MCF 10A (cell line): ENCODE data around the gene ADAM23. TPM values are rescaled to one million over a fixed set of nuclear protein-coding genes. Genes with fewer than 3 reads are reported as not detected.

Source experiments
- BruUV-seq: library from RNA; stranded (reverse); fragments of 400-500 nt; replicated peaks from 2 replicates; lab custom pipeline; 2021; lab: Mats Ljungman, UMichigan
- CTCF ChIA-PET: fragments of 300-600 bp; sonication (Branson Sonifier 250); formaldehyde crosslinking; extraction: SDS; loops from one replicate; lab custom pipeline; 2021; ENCODE audit warnings: antibody characterized with exemption, inconsistent platforms; lab: Yijun Ruan, JAX
- POLR2A ChIA-PET: fragments of 300-600, 350-650 bp; sonication (Branson Sonifier 250); formaldehyde crosslinking; extraction: SDS; loops from one replicate; lab custom pipeline; 2020; ENCODE audit warnings: antibody characterized with exemption, inconsistent platforms; lab: Yijun Ruan, JAX
- DNase-seq: peaks from one replicate; pipeline ENCODE4 v3.0.0-alpha.2; 2018; ENCODE audit not compliant: unreplicated experiment
- H3K27ac Mint-ChIP-seq: one replicate; pipeline ENCODE4 v1.8.0; 2022; ENCODE audit warnings: mild to moderate bottlenecking, low read depth, mixed read lengths; ENCODE audit not compliant: unreplicated experiment
- H3K27me3 Mint-ChIP-seq: one replicate; pipeline ENCODE4 v1.8.0; 2022; ENCODE audit warnings: mixed read lengths; ENCODE audit not compliant: insufficient read depth, unreplicated experiment
- H3K36me3 Mint-ChIP-seq: one replicate; pipeline ENCODE4 v1.8.0; 2022; ENCODE audit warnings: mild to moderate bottlenecking, moderate library complexity, mixed read lengths; ENCODE audit not compliant: insufficient read depth, unreplicated experiment
- H3K4me1 Mint-ChIP-seq: one replicate; pipeline ENCODE4 v1.8.0; 2022; ENCODE audit warnings: mixed read lengths; ENCODE audit not compliant: insufficient read depth, unreplicated experiment
- H3K4me3 Mint-ChIP-seq: one replicate; pipeline ENCODE4 v1.8.0; 2022; ENCODE audit warnings: mild to moderate bottlenecking, moderate library complexity, mixed read lengths; ENCODE audit not compliant: unreplicated experiment
- H3K9me3 Mint-ChIP-seq: one replicate; pipeline ENCODE4 v1.8.0; 2022; ENCODE audit warnings: mixed read lengths; ENCODE audit not compliant: unreplicated experiment
- CTCF ChIP-seq: fragments of 200-600 bp; IDR thresholded peaks from one replicate; pipeline ENCODE4 v1.8.0; 2022; ENCODE audit warnings: antibody characterized with exemption, mild to moderate bottlenecking; ENCODE audit not compliant: unreplicated experiment
- intact Hi-C: fragments of 100-400 bp; cut with micrococcal nuclease; formaldehyde crosslinking; loops from 2 replicates; pipeline ENCODE4 v1.14.1; 2022
- total RNA-seq: library from RNA; stranded (reverse); gene quantifications from 2 replicates; pipeline ENCODE4 v1.2.3, GENCODE V29; 2022

ADAM23 gene
- total RNA-seq, 1 experiment from 2014 or later: 0.12 TPM

- intact Hi-C loops: no loop called here
- TF ChIP-seq CTCF: no peak
These were observed 142.0 kb downstream of the ADAM23 start for GRCh38 chr2:206585335-206585734.

GRCh38 chr2:206586609-206587008, 143.3 kb downstream of the ADAM23 start:
- no peaks in the 10 kb centered on the region for H3K4me1 Mint-ChIP-seq
- H3K4me3 Mint-ChIP-seq: no peak overlapping the region
- no peak for DNase-seq
- H3K9me3 Mint-ChIP-seq: no peaks in the 10 kb centered on the region
- no peak for TF ChIP-seq CTCF
- no TSS peak for BruUV-seq
- peaks cover 11% of the 10 kb centered on the region for H3K36me3 Mint-ChIP-seq
- ChIA-PET POLR2A (no interaction called here), CTCF (interaction anchor here (0.5 to 1.6 kb wide), 3 partner anchors 12 to 120 kb away, joined by 3 to 4 read pairs (median 4); no protein-coding TSS in a partner anchor)
- intact Hi-C loops: no loop called here
- H3K27me3 Mint-ChIP-seq: no peaks in the 10 kb centered on the region
- H3K27ac Mint-ChIP-seq: no peak overlapping the region

More at GRCh38 chr2:206585335-206585734, 142.0 kb downstream of the ADAM23 start:
- Mint-ChIP-seq H3K4me3 (no peak overlapping the region), H3K27ac (no peak overlapping the region), H3K9me3 (no peaks in the 10 kb centered on the region), H3K27me3 (no peaks in the 10 kb centered on the region), H3K36me3 (peaks cover 11% of the 10 kb centered on the region), H3K4me1 (no peaks in the 10 kb centered on the region)
- no peak for DNase-seq
- CTCF ChIA-PET: interaction anchor here (1.7 to 2.0 kb wide), 2 partner anchors 26 to 29 kb away, joined by 4 to 13 read pairs; no protein-coding TSS in a partner anchor
- POLR2A ChIA-PET: no interaction called here
- no TSS peak for BruUV-seq

GRCh38 chr2:206597717-206598218, 154.4 kb downstream of the ADAM23 start:
- DNase-seq: no peak
- intact Hi-C loops: no loop called here
- Mint-ChIP-seq H3K9me3 (no peaks in the 10 kb centered on the region), H3K36me3 (no peaks in the 10 kb centered on the region), H3K4me1 (no peaks in the 10 kb centered on the region), H3K27ac (no peak overlapping the region), H3K27me3 (no peaks in the 10 kb centered on the region), H3K4me3 (no peak overlapping the region)
- no TSS peak for BruUV-seq
- ChIA-PET POLR2A (interaction anchor here (0.6 to 0.8 kb wide), 2 partner anchors 74 to 75 kb away, joined by 3 read pairs; no protein-coding TSS in a partner anchor), CTCF (interaction anchor here (1.1 kb wide), 1 partner anchor 12 kb away, joined by 3 read pairs; no protein-coding TSS in a partner anchor)
- TF ChIP-seq CTCF: no peak

GRCh38 chr2:206603243-206603642, 159.9 kb downstream of the ADAM23 start:
- Mint-ChIP-seq H3K36me3 (no peaks in the 10 kb centered on the region), H3K9me3 (no peaks in the 10 kb centered on the region), H3K27ac (no peak overlapping the region), H3K4me3 (no peak overlapping the region), H3K27me3 (no peaks in the 10 kb centered on the region), H3K4me1 (no peaks in the 10 kb centered on the region)
- BruUV-seq: no TSS peak
- intact Hi-C loops: no loop called here
- TF ChIP-seq CTCF: no peak
- POLR2A ChIA-PET: no interaction called here
- CTCF ChIA-PET: interaction anchor here (0.7 kb wide), 2 partner anchors 46 to 139 kb away, joined by 3 read pairs; no protein-coding TSS in a partner anchor
- DNase-seq: no peak
